ENCODE results near the gene FGD5. TPM values are rescaled to one million over a fixed set of nuclear protein-coding genes. Genes with fewer than 3 reads are reported as not detected.
A peak's percentile ranks its signal among the peaks of the same experiment; 100 is the strongest.

The FGD5 gene
- total and polyA plus RNA-seq, 2 experiments from 2014 or later: 7.4 to 12.2 TPM

GRCh38 chr3:14789640-14790285, 29.0 kb upstream of the FGD5 start:
- H3K9me2 ChIP-seq (ENCODE audit: insufficient read depth): no peaks in the 10 kb centered on the region
- Mint-ChIP-seq H3K36me3 (ENCODE audit: low read depth) (no peaks in the 10 kb centered on the region), H3K4me3 (no peak overlapping the region), H3K4me1 (peaks cover 11% of the 10 kb centered on the region; the same call in 2 of the 3 replicates), H3K9me3 (no peaks in the 10 kb centered on the region; the same call in 2 of the 3 replicates), H3K27ac (no peak overlapping the region; the same call in 1 of the 2 replicates), H3K27me3 (ENCODE audit: insufficient read depth, low read depth, poor library complexity) (peaks cover 8% of the 10 kb centered on the region)
- no peak overlapping the region for H3K27ac ChIP-seq (ENCODE audit: low read depth)
- no peak overlapping the region for H2AFZ ChIP-seq
- no peaks in the 10 kb centered on the region for H3F3A ChIP-seq (replicated peaks; ENCODE audit: low read depth)
- no peak overlapping the region for H3K4me2 ChIP-seq
- DNase-seq (ENCODE audit: low spot score) (no peak), ATAC-seq (no peak)
- H3K27me3 ChIP-seq (ENCODE audit: insufficient read depth): no peaks in the 10 kb centered on the region
- no peak for TF ChIP-seq CREB1 (CRISPR knock-in tag; IDR thresholded peaks at IDR 0.05; ENCODE audit: low read depth)
- no peak overlapping the region for H3K4me3 ChIP-seq
- H3K4me1 ChIP-seq (ENCODE audit: insufficient read depth): no peaks in the 10 kb centered on the region
- no peaks in the 10 kb centered on the region for H3K79me2 ChIP-seq (replicated peaks; ENCODE audit: insufficient read depth)
- no peaks in the 10 kb centered on the region for H3K36me3 ChIP-seq (ENCODE audit: insufficient read depth)
- no peaks in the 10 kb centered on the region for H4K20me1 ChIP-seq (replicated peaks; ENCODE audit: insufficient read depth)

DNA sequence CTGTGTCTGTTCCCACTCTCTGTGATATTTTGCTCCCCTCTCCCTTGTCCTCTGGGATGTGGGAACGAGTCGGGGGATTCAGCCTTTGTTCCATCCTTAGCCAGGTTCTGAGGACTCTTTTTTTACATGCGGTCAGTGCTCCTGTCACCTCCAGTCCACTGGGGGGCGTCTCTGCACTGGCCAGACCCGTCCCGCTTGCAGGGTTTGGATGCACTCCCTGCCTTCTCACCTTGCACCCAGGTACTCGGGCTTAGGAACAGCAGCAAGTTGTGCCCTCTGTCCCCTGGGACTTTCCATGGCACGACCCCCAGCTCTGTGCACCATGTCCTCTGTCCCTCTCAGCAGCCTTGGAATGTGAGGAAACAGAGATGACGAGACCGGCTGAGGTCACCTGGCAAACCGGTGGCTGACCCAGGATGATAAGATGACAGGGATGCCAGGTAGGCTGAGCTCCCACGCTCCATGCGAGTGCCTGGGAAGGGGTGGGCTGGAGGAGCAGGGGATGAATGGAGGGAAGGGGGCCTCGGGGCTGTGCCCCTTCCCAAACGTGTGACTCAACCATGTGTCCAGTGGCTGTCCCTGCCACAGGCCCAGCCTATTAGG, 27.3 kb upstream of the FGD5 start:
- Mint-ChIP-seq H3K4me3 (peak overlapping the region; percentile 56; the same call in 2 of the 3 replicates), H3K27ac (no peak overlapping the region), H3K27me3 (ENCODE audit: insufficient read depth, low read depth, poor library complexity) (peaks cover 8% of the 10 kb centered on the region), H3K9me3 (no peaks in the 10 kb centered on the region), H3K36me3 (ENCODE audit: low read depth) (no peaks in the 10 kb centered on the region), H3K4me1 (peaks cover 18% of the 10 kb centered on the region; the same call in 2 of the 3 replicates)
- Histone ChIP-seq H3K79me2 (replicated peaks; ENCODE audit: insufficient read depth) (no peaks in the 10 kb centered on the region), H3K27ac (ENCODE audit: low read depth) (no peak overlapping the region), H3K4me2 (peak overlapping the region; percentile 70; the same call in 1 of the 2 replicates), H3K4me3 (0 out of 2 replicates have a peak overlapping the region, but pooled peaks have one; percentile 33), H2AFZ (peak overlapping the region; percentile 93), H3F3A (replicated peaks; ENCODE audit: low read depth) (no peaks in the 10 kb centered on the region), H4K20me1 (replicated peaks; ENCODE audit: insufficient read depth) (no peaks in the 10 kb centered on the region), H3K27me3 (ENCODE audit: insufficient read depth) (no peaks in the 10 kb centered on the region), H3K4me1 (ENCODE audit: insufficient read depth) (peaks cover under 1% of the 10 kb centered on the region; the same call in 1 of the 2 replicates), H3K36me3 (ENCODE audit: insufficient read depth) (no peaks in the 10 kb centered on the region), H3K9me2 (ENCODE audit: insufficient read depth) (no peaks in the 10 kb centered on the region)
- peak; percentile 96 for ATAC-seq
- TF ChIP-seq CTCF (conservative IDR thresholded peaks at IDR 0.05; ENCODE audit: low read depth in 2 of 2) (peak; percentile 86 to 99), ZNF462 (CRISPR knock-in tag; IDR thresholded peaks at IDR 0.05) (no peak)
- peak; percentile 91 for DNase-seq (ENCODE audit: low spot score)
